ENCODE measurements around the gene BPIFB3. TPM values are rescaled to one million over a fixed set of nuclear protein-coding genes. Genes with fewer than 3 reads are reported as not detected.

Gene BPIFB3
- total and polyA plus RNA-seq, 2 of the 4 experiments (the other 2 are of a cell fraction): not detected

GRCh38 chr20:33037456-33037855 is 16.2 kb upstream of the BPIFB3 start:
- ChIA-PET CTCF (no interaction called here), POLR2A (ENCODE audit: unreplicated experiment) (no interaction called here)
- no peaks in the 10 kb centered on the region for H4K20me1 ChIP-seq (ENCODE audit: insufficient read depth, low read length)
- no peak overlapping the region for H3K14ac ChIP-seq (replicated peaks; ENCODE audit: low read depth, low read length)
- H3K9me3 ChIP-seq (ENCODE audit: control insufficient read depth, insufficient read depth, low read length): no peaks in the 10 kb centered on the region
- WGBS, 2 experiments (ENCODE audit: extremely low coverage in 2 of 2, insufficient read length in 1 of 2): 17% methylated on average over 5 of the region's 5 CpGs; no CpG with 5 or more reads in 1 of the 2 experiments
- H3K79me1 ChIP-seq (ENCODE audit: low read depth in 1 of 2, low read length in 2 of 2): no peaks in the 10 kb centered on the region
- H2BK20ac ChIP-seq (ENCODE audit: low read depth, low read length): no peak overlapping the region
- DNase-seq (no peak), ATAC-seq (ENCODE audit: low read depth) (no peak)
- no peak overlapping the region for H3K18ac ChIP-seq (ENCODE audit: low read depth, low read length)
- H3K36me3 ChIP-seq (ENCODE audit: control insufficient read depth, insufficient read depth, low read length): no peaks in the 10 kb centered on the region
- H4K5ac ChIP-seq (ENCODE audit: low read depth, low read length): no peak overlapping the region
- H4K91ac ChIP-seq (ENCODE audit: insufficient read depth, low read depth, low read length): no peak overlapping the region
- H3K27me3 ChIP-seq (ENCODE audit: control insufficient read depth, insufficient read depth, low read length): no peaks in the 10 kb centered on the region; the same call in 1 of the 2 replicates
- H2AFZ ChIP-seq (replicated peaks; ENCODE audit: low read length, poor library complexity): no peak overlapping the region
- no peak overlapping the region for H2BK5ac ChIP-seq (ENCODE audit: low read depth, low read length, poor library complexity, severe bottlenecking)
- no peak overlapping the region for H4K8ac ChIP-seq (ENCODE audit: low read depth in 2 of 2, low read length in 2 of 2)
- H3K4me3 ChIP-seq (ENCODE audit: insufficient read depth, low read depth, low read length): no peak overlapping the region
- dilution Hi-C loops (cut with HindIII; ENCODE audit: low sequenced_read_pairs, unreplicated experiment): no loop called here
- no peak overlapping the region for H3K23ac ChIP-seq (ENCODE audit: low read depth, low read length)
- H2AK9ac ChIP-seq (replicated peaks; ENCODE audit: low read depth, low read length, poor library complexity): no peak overlapping the region
- no peak overlapping the region for H2BK15ac ChIP-seq (ENCODE audit: low read depth, low read length)
- no peaks in the 10 kb centered on the region for H3K4me1 ChIP-seq (ENCODE audit: control insufficient read depth, insufficient read depth, low read length)
- TF ChIP-seq CTCF (conservative IDR thresholded peaks at IDR 0.05; ENCODE audit: low read depth, low read length) (no peak), ELK1 (IDR thresholded peaks at IDR 0.05; ENCODE audit: borderline replicate concordance, low read depth, low read length) (no peak), FOS (IDR thresholded peaks at IDR 0.05; ENCODE audit: low read depth, low read length) (no peak), SMC3 (IDR thresholded peaks at IDR 0.05; ENCODE audit: low read depth, low read length) (no peak), CHD1 (IDR thresholded peaks at IDR 0.05; ENCODE audit: low read depth, low read length) (no peak), BHLHE40 (IDR thresholded peaks at IDR 0.05; ENCODE audit: low read depth, low read length) (no peak), MXI1 (IDR thresholded peaks at IDR 0.05; ENCODE audit: borderline replicate concordance, low read depth, low read length) (no peak), RFX5 (IDR thresholded peaks at IDR 0.05; ENCODE audit: low read depth, low read length) (no peak), CEBPB (IDR thresholded peaks at IDR 0.05; ENCODE audit: low read depth, low read length) (no peak), POLR2A (IDR thresholded peaks at IDR 0.05; ENCODE audit: low read depth, low read length) (no peak)
- intact Hi-C loops (cut with micrococcal nuclease): no loop called here
- in situ Hi-C loops (cut with MboI; ENCODE audit: low sequenced_read_pairs): no loop called here
- no peak overlapping the region for H2BK120ac ChIP-seq (ENCODE audit: low read depth, low read length)
- no peak overlapping the region for H3K27ac ChIP-seq (ENCODE audit: insufficient read depth, low read length)
- H3K9ac ChIP-seq (ENCODE audit: low read depth, low read length): no peak overlapping the region
- no peak overlapping the region for H3K4ac ChIP-seq (ENCODE audit: low read depth, low read length)
- no peak overlapping the region for H2AK5ac ChIP-seq (ENCODE audit: low read depth, low read length)
- no peaks in the 10 kb centered on the region for H3K9me1 ChIP-seq (ENCODE audit: insufficient read depth, low read length)
- no peak overlapping the region for H3K56ac ChIP-seq (ENCODE audit: extremely low read depth, insufficient read depth, low read length)
- no TSS peak for BruUV-seq (replicated peaks)
- H3K4me2 ChIP-seq (ENCODE audit: low read depth, low read length): no peak overlapping the region

All from IMR-90 (cell line).